ENCODE results near the gene SKI.

Gene SKI

DNA sequence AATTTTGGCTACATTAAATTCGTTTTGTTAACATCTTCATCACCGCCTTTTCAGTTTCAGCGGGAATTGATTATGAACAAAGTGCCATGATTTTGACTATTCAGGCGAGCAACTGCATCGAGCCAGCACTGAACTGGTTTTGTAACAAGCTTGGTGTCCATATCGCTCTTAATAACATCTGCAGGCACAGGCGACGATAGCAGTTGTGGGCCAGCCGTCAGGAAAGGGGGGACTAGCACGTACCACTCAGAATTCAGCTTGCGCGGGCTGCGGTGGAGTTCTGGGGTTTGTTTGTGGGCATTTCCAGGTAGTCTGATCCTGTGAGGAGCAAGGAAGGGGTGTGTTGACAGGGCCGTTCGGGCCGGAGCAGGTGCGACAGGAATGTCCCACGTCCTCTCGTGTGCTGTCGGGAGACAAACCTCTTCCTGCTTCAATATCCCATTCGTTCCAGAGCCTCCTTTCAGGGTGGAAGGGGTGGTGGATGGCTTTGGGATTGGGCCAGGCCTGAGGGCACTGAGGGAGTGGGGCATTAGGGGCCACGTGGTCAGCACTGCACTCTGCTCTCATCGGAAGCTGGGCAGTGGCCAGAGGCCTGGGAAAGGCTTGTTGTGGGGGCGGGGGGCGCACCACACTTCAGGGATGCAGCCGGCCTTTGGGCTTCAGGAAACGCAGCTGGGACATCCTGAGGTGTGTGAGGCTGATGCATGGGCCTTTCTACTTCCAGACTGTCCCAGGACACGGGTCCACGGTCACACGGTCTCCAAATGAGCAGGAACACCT, 39.1 kb downstream of the SKI start:
- DNase-seq: no peak

DNA sequence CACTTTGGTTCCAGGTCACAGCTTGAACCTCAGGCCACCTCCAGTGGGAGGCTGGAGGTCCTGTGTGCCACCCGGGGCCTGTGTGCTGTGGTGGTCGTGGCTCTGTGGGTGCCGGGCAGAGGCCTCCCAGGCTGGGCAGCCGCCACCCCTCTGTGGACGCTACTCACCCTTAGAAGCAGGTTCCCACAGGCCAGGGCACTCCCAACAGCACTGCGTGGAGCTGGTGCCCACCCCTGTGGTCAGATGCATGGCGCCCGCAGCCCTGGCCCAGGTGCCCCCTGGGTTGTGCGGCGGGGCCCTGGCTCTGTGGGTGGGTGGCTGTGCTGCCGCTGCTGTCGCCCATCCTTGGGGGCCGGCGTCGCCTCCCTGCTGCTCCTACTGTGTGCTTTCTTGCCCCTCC, 39.7 kb downstream of the SKI start:
- DNase-seq: no peak

DNA sequence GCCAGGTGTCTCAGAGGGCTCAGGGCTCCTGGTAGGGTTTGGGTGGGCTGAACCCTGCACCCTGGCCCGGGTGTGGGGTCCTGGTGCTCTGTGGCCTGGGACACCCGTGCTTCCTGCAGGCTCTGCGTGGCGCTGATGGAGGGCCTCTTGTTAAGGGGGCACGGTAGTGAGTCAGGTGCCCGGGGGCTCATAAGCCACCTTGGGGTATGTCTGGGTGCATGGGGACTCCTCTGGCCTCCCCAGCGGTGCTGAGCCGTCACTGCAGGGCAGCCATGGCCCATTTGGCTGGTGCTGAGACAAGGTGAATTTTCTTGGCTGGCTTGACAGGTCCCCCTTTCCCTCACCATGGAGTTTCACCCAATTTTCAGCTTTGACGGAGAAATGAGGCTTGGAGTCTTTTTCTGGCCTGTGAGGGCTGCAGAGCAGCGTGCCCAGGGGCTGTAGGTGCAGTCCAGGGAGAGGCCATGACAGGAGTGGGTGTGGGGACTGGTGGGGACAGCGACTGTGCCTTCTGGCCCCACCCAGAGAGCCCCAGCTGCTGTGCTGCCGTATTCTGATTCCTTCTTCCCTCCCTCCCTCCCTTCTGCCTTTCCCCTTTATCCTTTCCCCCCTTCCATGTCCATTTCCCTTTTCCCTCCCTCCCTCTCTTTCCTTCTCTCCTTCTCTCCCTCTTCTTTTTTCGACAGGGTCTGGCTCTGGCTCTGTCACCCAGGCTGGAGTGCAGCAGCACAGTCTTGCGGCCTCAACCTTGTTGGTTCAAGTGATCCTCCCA, 40.4 kb downstream of the SKI start:
- no peak for DNase-seq

DNA sequence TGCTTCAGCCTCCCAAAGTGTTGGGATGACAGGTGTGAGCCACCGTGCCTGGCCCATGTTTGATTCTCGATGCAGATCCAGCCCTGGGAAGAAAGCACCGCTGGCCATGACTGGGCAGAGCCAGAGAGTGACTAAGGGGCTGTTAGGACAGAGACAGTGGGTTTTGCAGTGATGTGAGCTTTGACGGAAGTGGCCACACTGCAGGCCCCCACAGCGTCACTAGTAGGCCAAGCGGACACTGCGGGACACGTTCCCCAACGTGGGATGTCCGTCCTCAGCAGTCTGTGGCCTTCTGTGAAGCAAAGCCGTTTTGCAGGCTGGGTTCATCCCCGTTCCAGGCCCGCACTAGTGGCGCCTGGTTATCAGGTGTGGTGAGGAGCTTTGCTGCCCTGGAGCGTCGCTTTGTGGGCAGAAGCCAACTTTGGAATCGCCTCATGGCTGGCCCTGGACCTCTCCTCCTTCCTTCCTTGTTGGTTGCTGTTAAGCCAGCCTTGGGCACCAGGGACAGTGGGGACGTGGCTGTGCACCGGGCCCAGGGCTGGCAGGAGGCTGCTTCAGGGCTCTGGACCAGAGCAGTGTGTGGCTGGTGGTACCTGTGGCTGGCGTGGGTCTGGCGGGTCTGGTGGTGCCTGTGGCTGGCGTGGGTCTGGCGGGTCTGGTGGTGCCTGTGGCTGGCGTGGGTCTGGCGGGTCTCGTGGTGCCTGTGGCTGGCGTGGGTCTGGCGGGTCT, 41.2 kb downstream of the SKI start:
- no peak for DNase-seq

DNA sequence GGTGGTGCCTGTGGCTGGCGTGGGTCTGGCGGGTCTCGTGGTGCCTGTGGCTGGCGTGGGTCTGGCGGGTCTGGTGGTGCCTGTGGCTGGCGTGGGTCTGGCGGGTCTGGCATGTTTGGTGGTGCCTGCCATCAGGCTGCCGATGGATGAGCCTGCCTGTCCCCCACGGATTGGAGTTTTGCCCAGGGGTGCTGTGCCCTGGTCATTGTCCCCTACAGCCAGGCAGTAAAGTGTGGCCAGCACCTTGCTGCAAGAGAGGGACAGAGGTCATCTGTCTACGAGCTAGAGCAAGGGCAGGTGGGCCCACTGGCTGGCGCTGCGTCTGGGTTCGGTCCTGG, 41.8 kb downstream of the SKI start:
- DNase-seq: no peak

DNA sequence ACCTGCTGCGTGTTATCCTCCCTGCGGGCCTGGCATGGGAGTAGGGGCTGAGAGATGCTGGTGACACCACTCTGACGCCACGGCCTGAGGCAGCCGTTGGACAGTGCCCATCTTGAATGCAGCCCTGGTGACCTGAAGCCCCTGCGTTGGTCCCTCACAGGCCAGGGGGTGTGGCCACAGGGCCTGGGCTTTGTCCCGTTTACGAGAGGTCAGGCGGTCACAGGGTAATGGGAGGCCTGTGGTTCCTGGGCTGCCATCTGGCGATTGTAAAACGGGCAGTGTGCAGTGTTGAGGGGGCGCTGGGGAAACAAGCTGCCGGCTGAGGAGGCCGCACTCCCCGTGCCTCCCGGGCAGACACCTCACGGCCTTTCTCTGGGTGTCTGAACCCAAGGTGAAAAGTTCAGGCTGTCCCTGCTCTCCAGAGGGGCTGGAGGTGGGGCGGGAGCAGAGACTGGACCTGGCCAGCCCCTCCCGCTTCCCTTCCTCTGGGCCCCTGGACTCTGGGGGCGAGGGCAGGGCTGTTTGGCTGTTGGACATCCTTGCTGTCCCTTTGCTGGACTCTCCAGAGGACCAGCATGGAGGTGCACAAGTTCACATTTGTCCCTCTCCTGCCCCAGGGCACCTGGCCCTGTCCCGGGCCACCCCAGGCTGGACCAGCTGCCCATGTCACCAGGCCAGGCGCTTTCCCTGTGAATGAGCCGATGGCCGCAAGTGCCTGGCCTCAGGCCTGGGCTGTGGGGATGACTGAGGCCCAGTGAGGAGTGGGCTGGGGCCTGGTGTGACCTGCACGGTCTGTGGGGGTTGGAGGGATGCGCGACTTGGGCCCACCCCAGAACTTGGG, 42.4 kb downstream of the SKI start:
- DNase-seq: no peak

- DNase-seq: no peak
Observed at GRCh38 chr1:2271211-2271721, 43.1 kb downstream of the SKI start.

GRCh38 chr1:2271841-2272655, 43.9 kb downstream of the SKI start:
- DNase-seq: no peak

DNA sequence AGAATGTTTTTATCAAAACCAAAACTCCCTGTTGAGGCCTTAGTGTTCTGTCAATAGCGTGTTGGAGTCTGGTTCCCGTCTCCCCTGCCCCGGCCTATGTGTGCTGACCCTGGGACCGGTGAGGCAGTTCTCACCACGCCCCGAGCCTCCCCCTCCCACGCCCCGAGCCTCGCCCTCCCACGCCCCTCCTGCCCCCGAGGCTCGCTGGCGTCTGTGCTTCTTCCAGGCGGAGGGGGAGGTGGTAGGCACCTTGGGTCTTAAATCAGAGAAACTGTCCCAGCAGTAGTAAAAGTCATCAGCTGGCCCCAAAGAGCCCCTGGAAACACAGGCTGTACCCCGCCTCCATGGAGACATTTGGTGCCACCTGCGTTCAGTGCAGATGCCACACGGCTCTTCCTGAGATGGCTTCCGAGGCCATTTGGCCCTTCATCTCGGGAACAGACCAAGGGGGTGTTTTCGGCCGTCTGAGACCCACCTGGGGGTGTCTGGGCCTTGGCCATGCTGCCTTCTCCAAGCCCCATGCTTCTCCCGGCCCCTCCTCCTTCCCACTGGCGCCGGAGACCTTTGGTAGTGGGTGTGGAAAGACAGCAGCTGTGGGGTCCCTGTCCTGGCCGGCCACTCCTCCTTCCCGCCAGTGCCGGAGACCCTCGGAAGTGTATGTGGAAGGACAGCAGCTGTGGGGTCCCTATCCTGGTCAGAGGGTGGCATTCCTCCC, 44.7 kb downstream of the SKI start:
- no peak for DNase-seq

GRCh38 chr1:2273401-2274090, 45.4 kb downstream of the SKI start:
- no peak for DNase-seq

DNA sequence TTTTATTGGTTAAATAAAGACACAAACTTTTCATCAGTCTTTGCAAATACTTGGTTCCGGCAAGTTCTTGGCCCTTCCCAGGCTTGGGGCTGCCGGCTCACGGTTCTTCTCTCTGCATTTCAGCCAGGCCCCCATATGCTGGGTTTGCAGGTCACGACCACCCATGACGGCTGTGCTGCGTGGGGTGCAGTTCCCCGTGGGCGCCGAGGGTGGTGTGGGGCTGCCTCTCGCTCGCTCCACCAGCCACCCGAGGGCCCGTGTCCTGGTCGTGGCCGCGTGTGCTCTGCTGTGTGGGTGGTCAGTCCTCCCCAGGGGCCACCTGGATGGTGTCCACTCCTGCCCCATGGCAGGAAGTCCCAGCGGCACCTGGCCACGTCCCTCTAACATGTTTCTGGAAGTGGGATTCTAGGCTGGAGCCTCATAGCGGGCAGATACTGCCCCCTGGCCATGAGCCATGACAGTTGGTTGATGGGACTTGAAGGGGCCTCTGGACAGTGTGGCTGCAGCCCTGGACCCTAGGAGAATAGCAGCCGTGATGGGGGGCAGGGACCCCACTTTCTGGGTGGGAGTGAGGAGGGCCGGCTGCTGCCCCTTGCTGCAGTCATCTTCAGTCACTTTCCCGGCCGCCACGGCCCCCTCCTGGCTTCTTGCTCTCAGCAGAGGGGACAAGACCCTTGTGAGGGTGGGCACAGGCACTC, 46.3 kb downstream of the SKI start:
- no peak for DNase-seq

GRCh38 chr1:2274929-2275475, 46.9 kb downstream of the SKI start:
- no peak for DNase-seq

- no peak for DNase-seq
Observed at GRCh38 chr1:2275796-2276536, 47.8 kb downstream of the SKI start.

- no peak for DNase-seq
Observed at GRCh38 chr1:2276803-2277580, 48.9 kb downstream of the SKI start.

DNA sequence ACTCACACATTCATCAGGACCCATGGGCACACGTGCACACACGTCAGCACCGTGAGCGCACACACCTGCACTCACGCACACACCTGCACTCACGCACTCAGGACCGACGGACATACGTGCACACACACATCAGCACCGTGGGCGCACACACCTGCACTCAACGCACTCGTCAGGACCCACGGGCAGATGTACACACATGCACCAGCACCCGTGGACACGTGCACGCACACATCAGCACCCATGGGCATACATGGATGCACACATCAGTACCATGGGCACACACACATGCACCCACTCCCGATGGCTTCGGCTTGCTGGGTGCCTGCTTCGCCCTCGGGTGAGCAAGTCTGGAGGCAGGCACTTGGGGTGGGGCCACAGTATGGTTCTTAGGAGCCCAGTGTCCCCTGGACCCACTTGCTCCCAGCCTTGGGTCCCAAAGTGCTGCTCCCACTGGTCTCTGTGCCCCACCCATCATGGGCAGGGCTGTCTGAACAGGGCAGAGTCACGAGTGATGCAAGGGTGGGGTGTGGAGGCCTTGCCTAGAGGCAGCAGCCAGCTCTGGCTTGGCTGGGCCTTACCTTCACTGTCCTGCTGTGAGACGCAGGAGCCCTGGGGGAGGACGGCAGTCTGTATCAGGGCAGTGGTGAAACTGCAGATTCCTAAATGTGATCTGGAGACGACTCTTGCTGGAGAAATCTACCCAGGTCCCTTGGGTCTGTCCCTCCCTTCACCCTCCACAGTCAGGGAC, 49.8 kb downstream of the SKI start:
- DNase-seq: no peak

DNA sequence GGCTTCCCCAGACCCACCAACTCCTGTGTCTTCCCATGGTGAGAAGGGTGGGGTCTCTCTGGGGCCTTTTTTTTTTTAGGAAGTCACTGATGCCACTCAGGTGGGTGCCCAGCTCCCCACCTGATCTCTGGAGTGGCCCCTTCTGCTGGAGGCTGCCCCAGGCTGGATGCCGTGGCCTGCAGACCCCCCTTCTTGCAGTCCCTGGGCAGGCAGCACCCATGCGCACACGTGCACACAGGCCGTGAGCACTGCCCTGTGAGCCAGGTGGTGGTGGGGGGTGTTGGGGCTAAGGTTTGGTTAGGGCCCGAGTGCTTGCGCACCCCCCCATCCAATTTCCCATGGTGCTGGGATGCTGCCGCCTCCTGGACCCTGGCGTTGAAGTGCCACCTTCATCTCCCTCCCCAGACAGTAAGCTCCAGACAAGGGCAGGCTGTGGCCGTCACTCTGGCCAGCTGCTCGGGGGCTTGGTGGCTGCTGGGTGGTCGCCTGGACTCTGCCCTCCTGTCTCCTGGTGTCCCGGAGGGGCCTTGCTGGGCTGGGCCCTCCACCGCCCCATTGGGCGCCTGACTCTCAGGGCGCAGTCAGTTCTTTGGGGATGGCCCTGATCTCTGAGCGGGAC, 50.6 kb downstream of the SKI start:
- no peak for DNase-seq

GRCh38 chr1:2279210-2279639, 51.1 kb downstream of the SKI start:
- no peak for DNase-seq
